ENCODE data around the gene AGK. TPM values are rescaled to one million over a fixed set of nuclear protein-coding genes. Genes with fewer than 3 reads are reported as not detected.

Gene AGK
- total and polyA plus RNA-seq, 7 donors, result 5.8 to 15.4 (median 9.0) TPM

GRCh38 chr7:141512597-141512996, 38.6 kb upstream of the AGK start:
- H3K27ac ChIP-seq, result no peak overlapping the region
- ATAC-seq, result no peak
- H3K27me3 ChIP-seq (ENCODE audit: insufficient read depth in 3 of 3, low read length in 2 of 3), result peaks cover 0 to 9% (median 3%) of the 10 kb centered on the region in 3 donors
- H3K4me1 ChIP-seq, result peaks cover 4% of the 10 kb centered on the region
- 83 to 92% (median 92%) methylated on average over 2 of the region's 2 CpGs for WGBS, 3 donors
- H3K4me3 ChIP-seq, result no peak overlapping the region
- no peaks in the 10 kb centered on the region for H3K36me3 ChIP-seq (ENCODE audit: insufficient read depth in 1 of 2, low read depth in 1 of 2)
- TF ChIP-seq CTCF (IDR thresholded peaks at IDR 0.05), result no peak
- H3K9me3 ChIP-seq, result no peaks in the 10 kb centered on the region
- DNase-seq, result no peak
- intact Hi-C loops (cut with DNase I), result no loop called here

DNA sequence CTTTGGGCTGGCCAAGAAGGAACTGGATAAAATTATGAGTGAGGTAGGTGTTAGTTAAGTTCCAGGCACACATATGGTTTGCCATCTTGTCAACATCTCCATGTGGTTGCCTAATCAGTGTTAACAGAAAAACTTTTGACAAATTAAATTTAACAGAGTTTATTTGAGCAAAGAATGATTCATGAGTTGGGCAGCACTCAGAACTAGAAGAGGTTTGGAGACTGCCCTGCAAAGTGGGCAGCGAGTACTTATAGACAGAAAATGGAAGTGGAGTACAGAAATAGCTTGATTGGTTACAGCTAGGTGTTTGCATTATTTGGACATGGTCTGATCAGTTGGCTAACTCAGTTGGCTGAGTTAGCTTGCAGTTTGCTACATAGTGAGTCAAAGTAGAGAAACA, 37.5 kb upstream of the AGK start:
- ATAC-seq, result no peak
- Histone ChIP-seq H3K4me3 (no peak overlapping the region), H3K9me3 (no peaks in the 10 kb centered on the region), H3K4me1 (peaks cover 4% of the 10 kb centered on the region), H3K27me3 (ENCODE audit: insufficient read depth in 3 of 3, low read length in 2 of 3) (peaks cover 0 to 9% (median 3%) of the 10 kb centered on the region in 3 donors), H3K36me3 (ENCODE audit: insufficient read depth in 1 of 2, low read depth in 1 of 2) (no peaks in the 10 kb centered on the region), H3K27ac (no peak overlapping the region)
- 75 to 91% (median 90%) methylated on average over 1 of the region's 1 CpG for WGBS, 3 donors
- TF ChIP-seq CTCF (IDR thresholded peaks at IDR 0.05), result no peak
- intact Hi-C loops (cut with DNase I), result no loop called here
- no peak for DNase-seq

- Histone ChIP-seq H3K4me1 (peaks cover 4% of the 10 kb centered on the region), H3K27ac (no peak overlapping the region), H3K27me3 (ENCODE audit: insufficient read depth in 3 of 3, low read length in 2 of 3) (peaks cover 0 to 9% (median 3%) of the 10 kb centered on the region in 3 donors), H3K4me3 (no peak overlapping the region), H3K9me3 (no peaks in the 10 kb centered on the region), H3K36me3 (ENCODE audit: insufficient read depth in 1 of 2, low read depth in 1 of 2) (no peaks in the 10 kb centered on the region)
- TF ChIP-seq CTCF (IDR thresholded peaks at IDR 0.05), result no peak
- intact Hi-C loops (cut with DNase I), result no loop called here
- no peak for DNase-seq
- no peak for ATAC-seq
- 55 to 69% (median 64%) methylated on average over 4 of the region's 4 CpGs for WGBS, 3 donors
Observed at GRCh38 chr7:141515941-141516340, 35.3 kb upstream of the AGK start.

DNA sequence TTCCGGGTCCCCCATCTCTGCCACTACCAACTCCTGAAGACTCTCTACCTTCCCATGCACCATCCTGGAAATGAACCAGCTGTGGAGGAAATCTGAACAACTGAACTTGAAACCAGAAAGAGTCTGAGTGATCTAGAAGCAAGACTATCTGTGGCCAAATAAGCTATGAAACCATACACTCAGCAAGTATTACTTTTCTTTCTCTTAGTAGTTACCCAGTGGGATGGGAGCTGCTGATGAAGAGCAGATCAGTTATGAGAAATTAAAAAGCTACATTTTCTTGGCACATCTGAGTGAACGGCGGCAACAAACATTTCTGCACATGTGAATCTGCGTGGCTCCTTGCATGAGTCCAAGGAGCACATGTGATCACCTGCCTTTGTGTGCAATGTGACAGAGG, 31.6 kb upstream of the AGK start:
- Histone ChIP-seq H3K4me3 (no peak overlapping the region), H3K27me3 (ENCODE audit: insufficient read depth in 3 of 3, low read length in 2 of 3) (no peaks in the 10 kb centered on the region), H3K4me1 (no peaks in the 10 kb centered on the region), H3K36me3 (ENCODE audit: insufficient read depth in 1 of 2, low read depth in 1 of 2) (no peaks in the 10 kb centered on the region), H3K27ac (no peak overlapping the region), H3K9me3 (no peaks in the 10 kb centered on the region)
- DNase-seq (no peak), ATAC-seq (no peak)
- no peak for TF ChIP-seq CTCF (IDR thresholded peaks at IDR 0.05)
- WGBS, 3 donors, result 92 to 94% (median 92%) methylated on average over 4 of the region's 4 CpGs
- intact Hi-C loops (cut with DNase I), result loop anchor here in 1 of 2 donors (10.0 kb wide), 1 partner anchor 195 kb away; no protein-coding TSS in a partner anchor

DNA sequence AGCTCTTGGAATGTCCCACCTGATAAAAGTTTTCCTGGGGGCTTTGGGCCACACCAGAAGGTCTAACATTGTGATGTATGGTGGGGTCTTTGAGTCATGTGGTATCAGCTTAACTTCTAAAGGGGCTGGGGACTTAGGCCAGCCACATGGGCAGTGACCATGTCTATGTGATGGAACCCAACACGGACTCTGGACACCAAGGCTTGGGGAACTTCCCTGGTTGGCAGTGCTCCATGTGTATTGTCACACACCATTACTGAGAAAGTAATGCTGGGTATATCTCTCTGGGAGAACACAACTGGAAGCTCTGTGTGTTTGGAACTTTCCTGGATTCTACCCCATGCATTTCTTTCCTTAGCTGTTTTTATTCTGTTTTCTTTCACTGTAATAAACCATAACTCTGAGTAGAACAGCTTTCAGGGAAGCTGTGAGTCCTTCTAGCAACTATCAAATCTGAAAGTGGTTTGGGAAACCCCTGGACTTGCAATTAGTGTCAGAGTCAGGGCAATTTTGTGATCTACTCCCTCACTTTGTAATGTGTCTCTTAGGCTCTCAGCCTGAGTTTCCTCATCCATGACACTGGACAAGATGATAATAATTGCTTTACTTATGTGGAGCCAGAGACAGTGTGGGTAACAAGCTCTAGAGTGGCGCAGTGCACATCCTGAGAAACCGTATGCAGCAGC, 28.4 kb upstream of the AGK start:
- TF ChIP-seq CTCF (IDR thresholded peaks at IDR 0.05), result no peak
- Histone ChIP-seq H3K36me3 (ENCODE audit: insufficient read depth in 1 of 2, low read depth in 1 of 2) (no peaks in the 10 kb centered on the region), H3K27me3 (ENCODE audit: insufficient read depth in 3 of 3, low read length in 2 of 3) (no peaks in the 10 kb centered on the region), H3K4me3 (no peak overlapping the region), H3K4me1 (no peaks in the 10 kb centered on the region), H3K9me3 (no peaks in the 10 kb centered on the region), H3K27ac (no peak overlapping the region)
- intact Hi-C loops (cut with DNase I), result loop anchor here in 1 of 2 donors (10.0 kb wide), 1 partner anchor 198 kb away; no protein-coding TSS in a partner anchor
- WGBS, 3 donors, result 80 to 84% (median 80%) methylated on average over 3 of the region's 3 CpGs
- ATAC-seq (no peak), DNase-seq (no peak)

All from psoas muscle (tissue), 8 donors.